Coronary artery (tissue), 2 donors: ENCODE data around the gene PPFIA2.

Source experiments
- DNase-seq: peaks from one replicate; pipeline ENCODE4 v3.0.0-alpha.2; 2017; ENCODE audit warnings: low spot score
- H3K27ac ChIP-seq, 2 donors: fragments of 200-600 bp; sonication (generic); one replicate each; pipeline ENCODE4 v1.5.1; 2016 to 2019
- H3K4me3 ChIP-seq: fragments of 200-600 bp; sonication (generic); 2 replicates; pipeline ENCODE4 v1.5.1; 2016; ENCODE audit warnings: mild to moderate bottlenecking, moderate library complexity
- CTCF ChIP-seq: fragments of 200-600 bp; sonication (generic); IDR thresholded peaks from one replicate; pipeline ENCODE4 v1.5.1; 2019; ENCODE audit warnings: antibody characterized with exemption

PPFIA2 gene

GRCh38 chr12:81270385-81270784 is 488.8 kb downstream of the PPFIA2 start:
- DNase-seq = no peak

GRCh38 chr12:81263072-81263471 is 496.1 kb downstream of the PPFIA2 start:
- no peak overlapping the region for H3K27ac ChIP-seq
- TF ChIP-seq CTCF = no peak
- H3K4me3 ChIP-seq = no peak overlapping the region
- DNase-seq = no peak

More at GRCh38 chr12:81270385-81270784, 488.8 kb downstream of the PPFIA2 start:
- Histone ChIP-seq H3K27ac (no peak overlapping the region), H3K4me3 (no peak overlapping the region)
- TF ChIP-seq CTCF = no peak

GRCh38 chr12:81261508-81262207 is 497.5 kb downstream of the PPFIA2 start:
- Histone ChIP-seq H3K4me3 (no peak overlapping the region), H3K27ac (no peak overlapping the region)
- no peak for TF ChIP-seq CTCF
- no peak for DNase-seq

- no peak overlapping the region for H3K27ac ChIP-seq
- DNase-seq = no peak
- no peak for TF ChIP-seq CTCF
- no peak overlapping the region for H3K4me3 ChIP-seq
Measured at GRCh38 chr12:81259360-81259759, 499.8 kb downstream of the PPFIA2 start.

GRCh38 chr12:81257947-81258551 is 501.1 kb downstream of the PPFIA2 start:
- no peak overlapping the region for H3K27ac ChIP-seq
- H3K4me3 ChIP-seq = no peak overlapping the region
- DNase-seq = no peak
- no peak for TF ChIP-seq CTCF

- TF ChIP-seq CTCF = no peak
- Histone ChIP-seq H3K4me3 (no peak overlapping the region), H3K27ac (no peak overlapping the region)
- no peak for DNase-seq
Measured at GRCh38 chr12:81255947-81256346, 503.2 kb downstream of the PPFIA2 start.

GRCh38 chr12:81255456-81255855 is 503.7 kb downstream of the PPFIA2 start:
- no peak overlapping the region for H3K4me3 ChIP-seq
- H3K27ac ChIP-seq = no peak overlapping the region
- TF ChIP-seq CTCF = no peak
- DNase-seq = no peak
